GM12874 (cell line): ENCODE data around the gene SCUBE1.

Source experiments
- TF ChIP-seq, protein P1 (sequence below): IDR thresholded peaks from 2 replicates; pipeline ENCODE4 v1.5.1; 2011; ENCODE audit warnings: low read depth, mild to moderate bottlenecking, control low read depth, low read length, moderate library complexity; ENCODE audit not compliant: insufficient read depth

Gene SCUBE1

DNA sequence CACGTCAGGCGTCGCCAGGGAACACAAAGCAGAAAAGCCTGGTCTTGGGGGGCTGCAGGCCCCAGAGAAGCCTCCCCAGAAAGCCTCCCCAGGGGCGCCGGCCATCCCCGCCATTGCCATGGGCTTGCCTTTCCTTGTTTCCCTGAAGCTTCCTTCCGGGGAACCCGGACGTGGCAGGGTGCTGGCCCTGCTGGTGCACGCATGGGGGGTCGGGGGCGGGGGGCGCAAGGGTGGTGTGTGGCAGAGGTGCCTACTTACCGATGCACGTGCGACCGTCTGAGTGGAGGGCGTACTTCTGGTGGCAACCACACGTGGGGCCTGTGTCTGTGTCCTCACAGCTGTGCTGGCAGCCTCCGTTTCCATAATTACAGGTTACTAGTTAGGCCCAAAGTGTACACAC, 85.2 kb downstream of the SCUBE1 start:
- TF ChIP-seq, protein P1, sequence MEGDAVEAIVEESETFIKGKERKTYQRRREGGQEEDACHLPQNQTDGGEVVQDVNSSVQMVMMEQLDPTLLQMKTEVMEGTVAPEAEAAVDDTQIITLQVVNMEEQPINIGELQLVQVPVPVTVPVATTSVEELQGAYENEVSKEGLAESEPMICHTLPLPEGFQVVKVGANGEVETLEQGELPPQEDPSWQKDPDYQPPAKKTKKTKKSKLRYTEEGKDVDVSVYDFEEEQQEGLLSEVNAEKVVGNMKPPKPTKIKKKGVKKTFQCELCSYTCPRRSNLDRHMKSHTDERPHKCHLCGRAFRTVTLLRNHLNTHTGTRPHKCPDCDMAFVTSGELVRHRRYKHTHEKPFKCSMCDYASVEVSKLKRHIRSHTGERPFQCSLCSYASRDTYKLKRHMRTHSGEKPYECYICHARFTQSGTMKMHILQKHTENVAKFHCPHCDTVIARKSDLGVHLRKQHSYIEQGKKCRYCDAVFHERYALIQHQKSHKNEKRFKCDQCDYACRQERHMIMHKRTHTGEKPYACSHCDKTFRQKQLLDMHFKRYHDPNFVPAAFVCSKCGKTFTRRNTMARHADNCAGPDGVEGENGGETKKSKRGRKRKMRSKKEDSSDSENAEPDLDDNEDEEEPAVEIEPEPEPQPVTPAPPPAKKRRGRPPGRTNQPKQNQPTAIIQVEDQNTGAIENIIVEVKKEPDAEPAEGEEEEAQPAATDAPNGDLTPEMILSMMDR, result no peak

- TF ChIP-seq, protein P1, result no peak
Measured at GRCh38 chr22:43257549-43257948, 85.6 kb downstream of the SCUBE1 start.

DNA sequence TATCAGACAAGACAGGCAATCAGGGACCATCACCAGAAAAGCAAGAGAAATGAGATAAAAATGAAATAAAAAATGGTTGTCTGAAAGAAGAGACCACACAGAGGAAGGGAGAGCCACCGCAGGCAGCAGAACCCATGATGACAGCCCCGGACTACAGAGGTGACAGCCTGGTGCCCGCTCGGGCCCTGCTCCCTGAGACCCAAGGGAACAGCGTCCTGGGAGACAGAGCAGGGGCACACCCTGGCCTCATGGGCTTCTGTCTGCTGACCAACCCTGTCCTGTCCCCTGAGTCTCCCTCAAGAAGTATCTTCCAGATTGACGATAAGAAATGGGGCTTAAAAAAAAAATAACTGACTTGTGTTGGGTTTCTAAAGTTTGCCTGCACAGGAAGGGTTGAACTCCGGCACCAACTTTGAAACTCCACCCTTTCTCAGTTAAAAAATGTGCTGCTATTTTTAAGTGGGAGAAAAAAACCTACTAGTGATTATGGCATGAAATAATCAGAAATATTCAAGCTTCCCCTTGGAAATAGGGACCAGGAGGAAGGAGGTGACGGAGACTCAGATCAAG, 86.1 kb downstream of the SCUBE1 start:
- TF ChIP-seq, protein P1, result no peak

DNA sequence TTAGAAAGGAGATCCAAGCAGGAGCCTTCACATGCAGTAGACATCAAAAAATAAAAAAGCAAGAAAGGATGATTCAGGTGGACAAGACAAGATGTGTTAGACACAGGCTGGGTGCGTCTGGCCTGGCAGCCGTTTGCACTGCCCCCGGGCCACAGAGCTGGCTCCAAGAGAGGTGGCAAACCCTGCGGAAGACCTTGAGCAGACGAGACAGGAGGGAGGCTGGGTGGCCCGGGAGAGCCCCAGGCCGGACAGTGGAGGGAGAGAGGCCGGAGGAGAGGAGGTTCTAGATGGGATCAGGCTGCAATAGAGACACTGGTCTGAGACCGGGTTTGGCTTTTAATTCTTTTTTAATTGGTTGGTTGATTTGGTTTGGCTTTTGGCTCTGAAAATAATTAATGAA, 86.6 kb downstream of the SCUBE1 start:
- TF ChIP-seq, protein P1, result no peak

- TF ChIP-seq, protein P1, result no peak
Measured at GRCh38 chr22:43255299-43255698, 87.9 kb downstream of the SCUBE1 start.

DNA sequence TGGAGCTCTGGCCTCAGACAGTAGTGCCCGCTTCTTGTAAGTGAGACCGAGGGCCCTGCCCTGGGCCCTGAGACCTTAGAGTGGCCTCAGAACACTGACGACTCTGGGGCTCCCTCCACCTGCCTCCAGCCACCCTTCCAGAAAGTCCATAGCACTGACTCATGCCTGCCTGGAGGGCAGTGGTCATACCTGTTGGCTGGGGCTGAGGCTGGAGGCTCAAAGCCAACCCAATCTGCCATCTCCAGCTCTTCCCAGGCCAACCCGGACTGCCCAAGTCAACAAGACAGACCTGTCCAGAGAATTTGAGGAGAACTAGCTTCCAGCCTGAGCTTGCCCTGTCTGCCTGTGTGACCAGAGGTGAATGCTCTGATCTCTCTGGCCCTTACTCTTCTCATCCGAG, 89.3 kb downstream of the SCUBE1 start:
- TF ChIP-seq, protein P1, result no peak

- TF ChIP-seq, protein P1, result no peak
Measured at GRCh38 chr22:43252319-43252718, 90.9 kb downstream of the SCUBE1 start.
